Jurkat, Clone E6-1 (cell line): Measurements from ENCODE around the gene TMEM158. TPM values are rescaled to one million over a fixed set of nuclear protein-coding genes. Genes with fewer than 3 reads are reported as not detected.

Experiments
- DNase-seq: peaks from one replicate; pipeline ENCODE4 v3.0.0-alpha.2; 2011; ENCODE audit warnings: low read depth, low spot score
- H3K4me3 ChIP-seq: 2 replicates; pipeline ENCODE4 v1.5.1; 2011; ENCODE audit warnings: mild to moderate bottlenecking, low read length, control low read depth, moderate library complexity
- polyA plus RNA-seq: library from polyadenylated mRNA; unstranded; fragments of >200 nt; gene quantifications from one replicate; pipeline ENCODE4 v1.2.1, GENCODE V29; 2012; ENCODE audit warnings: missing spikeins; ENCODE audit not compliant: insufficient read length, insufficient read depth

The TMEM158 gene
- polyA plus RNA-seq = not detected

DNA sequence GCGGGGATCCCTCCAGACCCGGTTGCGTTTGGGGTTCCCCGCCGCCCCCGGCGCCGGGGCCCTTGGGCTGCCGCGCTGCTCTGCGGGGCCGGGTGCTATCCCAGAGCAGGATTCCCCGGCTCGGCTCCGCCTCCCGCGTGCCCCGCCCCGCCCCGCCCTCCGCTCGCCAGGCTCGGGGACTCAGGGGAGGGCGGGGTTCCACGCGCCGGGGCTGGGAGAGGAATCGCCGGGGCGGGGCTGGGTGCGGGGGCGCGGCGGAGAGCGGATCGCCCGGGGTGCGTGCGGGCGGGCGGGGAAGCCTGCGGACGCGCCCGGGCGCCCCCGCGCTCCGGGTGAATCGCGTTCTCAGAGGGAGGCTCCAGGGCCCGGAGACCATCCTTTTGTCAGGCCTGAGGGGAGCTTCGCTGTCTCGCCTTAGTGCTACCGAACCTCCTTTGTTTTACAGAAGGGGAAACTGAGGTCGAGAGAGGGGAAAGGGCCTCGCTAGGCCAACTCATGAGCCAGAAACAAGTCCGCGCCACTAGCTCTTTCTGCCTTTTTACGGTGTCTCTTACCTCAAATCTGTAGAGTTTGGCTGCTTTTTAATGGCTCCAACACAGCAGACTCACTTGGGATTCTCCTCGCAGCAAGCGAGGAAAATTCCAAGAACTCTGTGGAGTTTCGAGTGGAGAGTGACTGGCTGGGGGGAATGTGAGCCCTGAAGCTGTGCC lies at the start of gene TMEM158:
Gene TMEM158 (minus strand): TSS at position 82 of the 710 bp plus-strand sequence. CDS start 260 bp downstream, outside the sequence.
- DNase-seq = no peak
- H3K4me3 ChIP-seq = peak within 1 kb of the TSS; percentile 32

- DNase-seq = no peak
- H3K4me3 ChIP-seq = no peak overlapping the region
These were observed 49.1 kb upstream of the TMEM158 start for GRCh38 chr3:45275006-45275704.

GRCh38 chr3:45273681-45274515 lies 47.8 kb upstream of the TMEM158 start:
- no peak for DNase-seq
- no peak overlapping the region for H3K4me3 ChIP-seq

DNA sequence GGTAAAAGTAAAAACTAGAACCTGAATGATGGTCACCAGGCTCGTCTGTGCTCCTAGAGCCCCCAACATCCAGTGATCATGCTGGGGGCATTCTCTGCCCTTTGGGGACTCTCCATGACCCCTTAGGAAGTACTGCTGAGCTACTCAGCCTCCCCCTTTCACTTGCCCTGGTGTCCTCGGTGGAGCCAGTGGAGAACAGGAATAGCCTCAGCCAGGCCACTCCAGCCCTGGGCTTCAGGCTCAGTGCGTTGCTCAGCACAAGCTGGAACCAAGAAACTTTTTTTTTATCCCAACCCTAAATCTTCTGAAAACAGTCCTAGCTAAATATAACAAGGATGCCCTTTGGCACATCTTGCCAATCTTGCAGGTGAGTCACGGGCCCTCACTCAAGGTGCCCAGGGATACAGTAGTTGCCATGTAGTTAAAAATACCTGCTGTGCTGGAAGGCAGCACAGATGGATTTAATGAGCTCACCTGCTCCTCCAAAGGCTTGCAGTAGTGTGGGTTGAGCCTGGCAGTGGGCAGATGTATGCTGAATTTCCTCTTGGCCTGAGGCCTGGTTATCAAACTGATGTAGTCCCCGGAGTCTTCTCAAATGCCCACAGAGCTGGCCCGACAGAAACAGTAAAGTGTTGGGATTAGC lies 46.9 kb upstream of the TMEM158 start:
- DNase-seq = no peak
- H3K4me3 ChIP-seq = no peak overlapping the region

DNA sequence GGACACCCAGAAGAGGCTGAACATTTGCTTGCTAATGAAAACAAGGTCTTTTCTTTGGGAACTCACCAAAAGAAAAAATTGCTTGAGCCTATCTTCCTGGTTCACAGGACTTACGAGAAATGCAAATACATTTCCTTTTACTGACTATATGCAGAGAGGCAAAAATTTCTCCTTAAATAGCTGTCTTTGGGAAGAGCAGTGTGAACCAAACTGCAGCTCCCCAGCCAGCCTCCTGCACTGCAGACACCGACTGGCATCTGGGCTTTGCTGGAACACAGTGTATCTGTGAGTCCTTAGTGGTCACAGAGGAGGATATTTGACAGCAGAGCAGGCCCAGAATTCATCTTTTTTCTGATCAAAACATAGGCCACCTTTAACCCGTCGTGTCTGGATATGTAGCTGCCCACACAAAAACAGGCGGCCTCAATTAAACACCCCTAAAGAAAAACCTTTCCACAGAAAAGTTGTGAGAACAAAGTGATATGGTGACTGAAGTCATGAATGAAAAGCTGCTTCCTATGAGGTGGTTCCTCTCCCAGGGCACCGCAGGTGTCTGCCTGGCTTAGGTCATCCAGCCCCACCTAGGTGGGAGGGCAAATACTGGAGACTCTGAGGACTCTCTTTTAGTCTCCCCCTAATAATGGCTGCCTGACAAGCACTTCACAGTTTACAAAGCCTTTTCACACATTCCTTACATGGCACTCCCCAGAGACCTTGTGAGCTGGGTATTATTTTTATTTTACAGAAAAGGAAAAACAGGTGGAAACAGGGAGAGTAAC lies 46.1 kb upstream of the TMEM158 start:
- DNase-seq = no peak

DNA sequence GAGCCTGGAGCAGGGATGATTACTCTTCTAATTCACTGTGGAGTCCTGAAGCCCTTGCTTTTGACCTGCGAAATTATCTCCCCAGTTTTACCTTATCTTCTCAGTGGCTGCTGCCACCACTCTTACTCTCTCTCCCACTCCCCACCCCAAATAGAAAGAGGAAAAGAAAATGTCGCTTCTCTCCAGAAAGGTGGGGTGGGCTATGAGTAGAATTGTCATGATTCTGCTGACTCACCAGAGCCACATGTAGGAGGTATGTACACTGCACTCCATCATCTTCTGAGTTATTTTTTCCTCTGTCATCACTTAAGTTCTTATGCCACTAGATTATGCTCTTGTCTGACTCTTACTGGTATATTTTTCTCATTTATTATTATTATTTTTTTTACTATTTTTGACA lies 43.9 kb upstream of the TMEM158 start:
- no peak for DNase-seq
- H3K4me3 ChIP-seq = no peak overlapping the region

More for the DNA sequence above, 46.1 kb upstream of the TMEM158 start:
- no peak overlapping the region for H3K4me3 ChIP-seq

GRCh38 chr3:45267097-45267496 lies 41.0 kb upstream of the TMEM158 start:
- DNase-seq = no peak
- no peak overlapping the region for H3K4me3 ChIP-seq

DNA sequence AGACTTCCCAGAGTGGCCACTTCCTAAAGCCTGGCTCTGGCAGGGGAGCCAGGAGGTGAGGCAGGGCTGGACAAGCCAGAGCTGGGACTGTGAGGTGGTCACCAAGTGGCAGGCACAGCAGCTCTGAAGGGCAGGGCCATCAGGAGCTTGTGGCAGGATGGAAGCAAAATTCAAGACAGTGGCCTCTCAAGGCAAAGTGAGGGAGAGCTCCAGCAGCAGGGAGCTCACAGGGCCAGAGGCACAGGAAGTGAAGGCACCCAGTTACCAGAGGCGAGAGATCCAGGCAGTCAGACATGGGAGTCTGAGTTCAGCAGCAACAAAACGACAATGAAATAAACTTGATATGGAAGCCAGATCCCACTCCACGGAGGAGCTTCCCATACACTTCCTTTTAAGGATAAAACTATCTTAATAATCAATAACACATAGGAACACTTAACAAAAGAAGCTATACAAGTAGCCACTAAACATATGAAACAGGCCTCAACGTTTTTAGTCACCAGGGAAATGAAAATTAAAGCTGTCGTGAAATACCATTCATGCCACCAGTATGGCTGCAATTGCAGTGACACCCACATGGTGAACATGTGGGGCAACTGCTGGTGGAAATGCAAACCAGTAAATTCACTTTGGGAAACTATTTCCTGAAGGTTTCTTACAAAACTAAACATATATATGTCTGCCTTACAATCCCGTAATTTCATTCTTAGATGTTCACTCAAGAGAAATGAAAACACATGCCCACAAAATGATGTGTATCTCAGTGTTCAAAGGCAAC lies 35.4 kb upstream of the TMEM158 start:
- no peak overlapping the region for H3K4me3 ChIP-seq
- no peak for DNase-seq

GRCh38 chr3:45259133-45259532 lies 33.0 kb upstream of the TMEM158 start:
- DNase-seq = no peak
- no peak overlapping the region for H3K4me3 ChIP-seq

GRCh38 chr3:45258317-45258716 lies 32.2 kb upstream of the TMEM158 start:
- no peak overlapping the region for H3K4me3 ChIP-seq
- no peak for DNase-seq

DNA sequence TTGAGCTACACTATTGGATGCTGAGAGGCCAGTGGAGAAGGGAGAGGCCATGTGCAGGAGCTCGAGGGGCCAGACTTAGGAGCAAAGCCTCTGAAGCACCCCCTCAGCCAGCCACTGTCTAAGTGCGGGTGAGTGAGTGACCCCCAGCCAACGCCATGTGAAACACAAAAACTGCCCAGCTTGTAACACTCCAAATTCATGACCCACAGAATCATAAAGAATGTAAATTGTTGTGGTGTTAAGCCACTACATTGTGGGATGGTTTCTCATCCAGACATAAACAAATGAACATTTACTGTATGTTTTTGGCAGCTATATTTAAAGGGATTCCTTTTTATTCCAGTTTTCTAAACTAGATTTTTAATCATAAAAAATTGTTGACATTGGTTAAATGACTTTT lies 27.2 kb upstream of the TMEM158 start:
- no peak overlapping the region for H3K4me3 ChIP-seq
- DNase-seq = no peak

GRCh38 chr3:45252826-45253225 lies 26.7 kb upstream of the TMEM158 start:
- no peak overlapping the region for H3K4me3 ChIP-seq
- no peak for DNase-seq

GRCh38 chr3:45249391-45249790 lies 23.3 kb upstream of the TMEM158 start:
- H3K4me3 ChIP-seq = no peak overlapping the region
- DNase-seq = no peak

DNA sequence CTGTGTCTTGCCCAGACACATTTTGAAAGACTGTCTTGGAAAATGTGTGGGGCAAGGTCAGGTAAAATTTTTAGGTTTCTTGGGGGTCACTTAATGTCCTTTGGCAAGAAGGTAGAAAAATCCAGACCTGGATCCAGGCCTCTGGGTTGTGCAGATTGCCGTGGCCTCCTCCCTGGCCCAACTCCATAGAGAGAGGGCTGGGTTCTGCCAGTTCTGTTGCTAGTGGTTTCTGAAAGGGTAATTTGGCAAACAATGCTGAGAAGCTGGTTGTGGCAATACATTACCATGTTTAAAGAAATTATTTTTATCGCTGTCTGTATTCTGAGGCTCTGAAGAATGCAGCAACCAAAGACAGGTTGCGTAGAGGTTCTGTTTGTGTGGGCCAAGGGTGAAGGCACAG lies 20.2 kb upstream of the TMEM158 start:
- DNase-seq = no peak
- H3K4me3 ChIP-seq = no peak overlapping the region

GRCh38 chr3:45244356-45244755 lies 18.3 kb upstream of the TMEM158 start:
- DNase-seq = no peak

GRCh38 chr3:45241206-45241605 lies 15.1 kb upstream of the TMEM158 start:
- DNase-seq = no peak
- no peak overlapping the region for H3K4me3 ChIP-seq

More at GRCh38 chr3:45244356-45244755, 18.3 kb upstream of the TMEM158 start:
- no peak overlapping the region for H3K4me3 ChIP-seq

DNA sequence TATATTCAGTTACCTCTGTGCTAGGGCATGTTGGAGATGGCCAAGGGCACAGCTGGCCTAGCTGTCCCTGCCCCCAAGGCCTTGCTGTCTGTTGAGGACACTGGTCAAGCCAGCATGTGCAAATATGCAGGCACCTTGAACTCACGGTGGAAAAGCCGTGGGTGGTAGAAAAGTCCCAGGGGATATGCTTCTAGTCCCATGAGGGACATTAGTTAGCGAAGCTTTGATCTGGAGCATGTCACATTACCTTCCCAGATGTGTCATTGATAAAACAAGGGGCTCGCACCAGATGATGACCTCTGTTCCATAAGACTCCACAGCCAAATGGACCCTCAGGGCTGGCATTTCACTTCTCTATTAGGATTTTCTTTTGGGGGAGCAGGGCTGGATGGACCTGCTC lies 14.2 kb upstream of the TMEM158 start:
- DNase-seq = no peak
- no peak overlapping the region for H3K4me3 ChIP-seq

GRCh38 chr3:45239254-45239653 lies 13.2 kb upstream of the TMEM158 start:
- no peak overlapping the region for H3K4me3 ChIP-seq

More at GRCh38 chr3:45239254-45239653, 13.2 kb upstream of the TMEM158 start:
- DNase-seq = no peak
